CD4-positive, alpha-beta T cell (primary cell): ENCODE data around the gene MCTP1. TPM values are rescaled to one million over a fixed set of nuclear protein-coding genes. Genes with fewer than 3 reads are reported as not detected.

ENCODE experiments used
- ATAC-seq: fragments of 200-7000 bp; cut with Tn5 transposase; one replicate; pipeline ENCODE4 v1.10.0; 2022; ENCODE audit warnings: mild to moderate bottlenecking; ENCODE audit not compliant: poor library complexity
- CTCF ChIA-PET: fragments of 350-600 bp; sonication (Branson Sonifier 250); formaldehyde crosslinking; loops from one replicate; lab custom pipeline; 2021; ENCODE audit warnings: antibody characterized with exemption, inconsistent platforms; lab: Charles Lee
- POLR2A ChIA-PET: fragments of 350-600 bp; sonication (Branson Sonifier 250); formaldehyde crosslinking; loops from one replicate; lab custom pipeline; 2021; ENCODE audit warnings: antibody characterized with exemption, inconsistent platforms; lab: Charles Lee
- DNase-seq, 14 experiments: peaks; one replicate each; pipeline ENCODE4 v3.0.0-alpha.2; 2013 to 2020; ENCODE audit warnings: mixed read lengths in 2 of 14
- H3K27ac ChIP-seq, 2 donors: one replicate each; pipeline versions ENCODE4 v1.5.1 to v1.7.0; 2013; ENCODE audit warnings: low read length in 2 of 2, low read depth in 1 of 2, mild to moderate bottlenecking in 1 of 2
- H3K27me3 ChIP-seq, 2 experiments: 1 replicate in 1 of 2; 2 replicates in 1 of 2; pipeline versions ENCODE4 v1.6.1 to v1.7.0; 2013; ENCODE audit warnings: low read length in 2 of 2, control low read depth in 1 of 2, mild to moderate bottlenecking in 1 of 2, moderate library complexity in 1 of 2; ENCODE audit not compliant: insufficient read depth in 2 of 2, control insufficient read depth in 1 of 2
- H3K36me3 ChIP-seq: one replicate; pipeline ENCODE4 v1.6.1; 2013; ENCODE audit warnings: low read length, control low read depth; ENCODE audit not compliant: insufficient read depth
- H3K4me1 ChIP-seq: one replicate; pipeline ENCODE4 v1.6.1; 2013; ENCODE audit warnings: low read length, control low read depth; ENCODE audit not compliant: insufficient read depth
- H3K4me3 ChIP-seq: one replicate; pipeline ENCODE4 v1.5.1; 2013; ENCODE audit warnings: mild to moderate bottlenecking, low read length, moderate library complexity
- H3K9me3 ChIP-seq, 2 experiments: 1 replicate in 1 of 2; 2 replicates in 1 of 2; pipeline versions ENCODE4 v1.6.1 to v1.7.0; 2013; ENCODE audit warnings: low read length in 2 of 2, mild to moderate bottlenecking in 2 of 2, control low read depth in 1 of 2, moderate library complexity in 1 of 2; ENCODE audit not compliant: control insufficient read depth in 1 of 2, insufficient read depth in 1 of 2
- H3K27ac Mint-ChIP-seq: one replicate; pipeline ENCODE4 v1.8.0; 2020; ENCODE audit warnings: mixed read lengths
- H3K27me3 Mint-ChIP-seq: one replicate; pipeline ENCODE4 v1.8.0; 2021; ENCODE audit warnings: mixed read lengths
- H3K36me3 Mint-ChIP-seq: one replicate; pipeline ENCODE4 v1.8.0; 2021; ENCODE audit warnings: low read depth, mixed read lengths
- H3K4me1 Mint-ChIP-seq: one replicate; pipeline ENCODE4 v1.8.0; 2021; ENCODE audit warnings: low read depth, mixed read lengths
- H3K4me3 Mint-ChIP-seq: one replicate; pipeline ENCODE4 v1.8.0; 2020; ENCODE audit warnings: mild to moderate bottlenecking, mixed read lengths
- H3K9me3 Mint-ChIP-seq: one replicate; pipeline ENCODE4 v1.8.0; 2020; ENCODE audit warnings: mixed read lengths
- intact Hi-C, 2 experiments: fragments of 100-400 bp; cut with DNase I in 1 of 2; cut with micrococcal nuclease in 1 of 2; formaldehyde crosslinking; loops; one replicate each; pipeline versions ENCODE4 v1.15.1 to v1.9.0; 2023 to 2025; cut with DNase I, micrococcal nuclease
- total RNA-seq, 174 experiments: library from RNA in 2 of 174; stranded (reverse) in 2 of 174; gene quantifications; one replicate each; pipeline ENCODE4 v1.2.3 and lab custom pipeline; 2021 to 2026
- TF ChIP-seq, protein P1 (sequence below): fragments of 200-600 bp; IDR thresholded peaks from one replicate; pipeline ENCODE4 v1.8.0; 2022; ENCODE audit warnings: antibody characterized with exemption, mild to moderate bottlenecking

The MCTP1 gene
- total RNA-seq, 2 experiments from 2014 or later: 2.1 to 2.7 TPM

DNA sequence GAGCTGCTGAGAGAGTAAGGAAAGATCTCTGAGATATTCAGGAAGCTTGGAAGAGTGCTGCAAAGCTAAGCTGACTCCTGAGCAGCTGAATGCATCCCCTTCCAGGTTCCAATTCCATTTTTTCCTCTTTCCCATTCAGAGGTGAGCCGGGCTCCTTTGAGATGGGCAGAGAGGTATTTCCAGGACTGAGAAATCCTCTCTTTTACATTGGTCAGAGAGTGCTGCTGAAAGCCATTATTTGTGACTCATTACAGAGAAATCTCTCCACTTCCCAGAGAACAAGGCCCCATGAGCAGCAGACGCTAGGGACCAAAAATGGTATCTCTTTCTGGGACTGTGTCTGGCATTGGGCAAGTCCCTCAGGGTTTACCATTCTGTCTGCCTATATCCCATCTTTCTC is 3.7 kb downstream of the MCTP1 start:
- no peak overlapping the region for H3K27ac Mint-ChIP-seq
- intact Hi-C loops: no loop called here

DNA sequence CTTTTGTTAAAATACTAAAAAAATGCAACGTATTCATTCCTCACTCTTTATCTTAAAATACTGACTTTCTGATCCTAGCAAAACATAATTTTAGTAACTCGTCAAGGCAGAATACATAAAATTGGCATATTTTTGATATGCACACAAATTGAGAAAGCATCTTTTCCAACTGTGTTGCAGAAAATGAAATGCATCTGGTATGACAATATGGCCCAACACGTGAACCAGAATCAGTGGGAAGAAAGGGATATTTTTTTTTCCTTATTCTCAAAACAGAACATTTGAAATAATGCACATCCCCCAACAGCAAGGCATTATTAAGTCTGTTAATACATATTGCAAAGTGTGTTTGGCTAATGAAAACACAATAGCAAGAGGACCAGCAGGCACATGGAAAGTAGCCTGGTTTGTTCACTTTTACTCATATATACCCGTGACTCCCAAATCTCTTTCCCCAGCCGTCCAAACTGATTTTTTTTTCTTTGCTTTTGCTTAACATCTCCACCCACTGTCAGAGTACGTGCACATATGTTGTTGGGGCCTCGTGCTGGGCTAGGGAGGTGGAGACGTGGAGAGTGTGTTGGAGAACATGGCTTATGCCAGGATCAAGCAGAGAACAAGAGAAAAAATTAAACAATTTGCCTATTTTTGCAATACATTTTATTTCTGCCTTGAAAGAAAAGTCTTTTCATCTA is 4.3 kb downstream of the MCTP1 start:
- TF ChIP-seq, protein P1, sequence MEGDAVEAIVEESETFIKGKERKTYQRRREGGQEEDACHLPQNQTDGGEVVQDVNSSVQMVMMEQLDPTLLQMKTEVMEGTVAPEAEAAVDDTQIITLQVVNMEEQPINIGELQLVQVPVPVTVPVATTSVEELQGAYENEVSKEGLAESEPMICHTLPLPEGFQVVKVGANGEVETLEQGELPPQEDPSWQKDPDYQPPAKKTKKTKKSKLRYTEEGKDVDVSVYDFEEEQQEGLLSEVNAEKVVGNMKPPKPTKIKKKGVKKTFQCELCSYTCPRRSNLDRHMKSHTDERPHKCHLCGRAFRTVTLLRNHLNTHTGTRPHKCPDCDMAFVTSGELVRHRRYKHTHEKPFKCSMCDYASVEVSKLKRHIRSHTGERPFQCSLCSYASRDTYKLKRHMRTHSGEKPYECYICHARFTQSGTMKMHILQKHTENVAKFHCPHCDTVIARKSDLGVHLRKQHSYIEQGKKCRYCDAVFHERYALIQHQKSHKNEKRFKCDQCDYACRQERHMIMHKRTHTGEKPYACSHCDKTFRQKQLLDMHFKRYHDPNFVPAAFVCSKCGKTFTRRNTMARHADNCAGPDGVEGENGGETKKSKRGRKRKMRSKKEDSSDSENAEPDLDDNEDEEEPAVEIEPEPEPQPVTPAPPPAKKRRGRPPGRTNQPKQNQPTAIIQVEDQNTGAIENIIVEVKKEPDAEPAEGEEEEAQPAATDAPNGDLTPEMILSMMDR: no peak
- intact Hi-C loops: no loop called here
- no peak overlapping the region for H3K27ac Mint-ChIP-seq
- no peak overlapping the region for H3K27ac ChIP-seq
- H3K4me1 Mint-ChIP-seq: peaks cover 12% of the 10 kb centered on the region
- no peaks in the 10 kb centered on the region for H3K36me3 Mint-ChIP-seq
- H3K27me3 Mint-ChIP-seq: peaks cover 65% of the 10 kb centered on the region
- POLR2A ChIA-PET: no interaction called here
- H3K4me1 ChIP-seq: peaks cover 12% of the 10 kb centered on the region
- ATAC-seq (no peak), DNase-seq (no peak)
- H3K36me3 ChIP-seq: no peaks in the 10 kb centered on the region
- peaks cover 0 to 3% of the 10 kb centered on the region in 2 experiments for H3K9me3 ChIP-seq
- no peaks in the 10 kb centered on the region for H3K9me3 Mint-ChIP-seq
- no peak overlapping the region for H3K4me3 ChIP-seq
- peaks cover 21 to 52% of the 10 kb centered on the region in 2 experiments for H3K27me3 ChIP-seq
- no peak overlapping the region for H3K4me3 Mint-ChIP-seq
- CTCF ChIA-PET: no interaction called here

More for the DNA sequence above, 3.7 kb downstream of the MCTP1 start:
- Histone ChIP-seq H3K36me3 (no peaks in the 10 kb centered on the region), H3K4me3 (no peak overlapping the region), H3K27ac (no peak overlapping the region), H3K9me3 (peaks cover 0 to 3% of the 10 kb centered on the region in 2 experiments), H3K4me1 (peaks cover 12% of the 10 kb centered on the region), H3K27me3 (peaks cover 26 to 57% of the 10 kb centered on the region in 2 experiments)
- H3K27me3 Mint-ChIP-seq: peaks cover 67% of the 10 kb centered on the region
- DNase-seq: no peak
- TF ChIP-seq, protein P1: no peak
- POLR2A ChIA-PET: no interaction called here
- CTCF ChIA-PET: no interaction called here
- no peak for ATAC-seq
- no peaks in the 10 kb centered on the region for H3K36me3 Mint-ChIP-seq
- H3K9me3 Mint-ChIP-seq: no peaks in the 10 kb centered on the region
- peaks cover 14% of the 10 kb centered on the region for H3K4me1 Mint-ChIP-seq
- no peak overlapping the region for H3K4me3 Mint-ChIP-seq

DNA sequence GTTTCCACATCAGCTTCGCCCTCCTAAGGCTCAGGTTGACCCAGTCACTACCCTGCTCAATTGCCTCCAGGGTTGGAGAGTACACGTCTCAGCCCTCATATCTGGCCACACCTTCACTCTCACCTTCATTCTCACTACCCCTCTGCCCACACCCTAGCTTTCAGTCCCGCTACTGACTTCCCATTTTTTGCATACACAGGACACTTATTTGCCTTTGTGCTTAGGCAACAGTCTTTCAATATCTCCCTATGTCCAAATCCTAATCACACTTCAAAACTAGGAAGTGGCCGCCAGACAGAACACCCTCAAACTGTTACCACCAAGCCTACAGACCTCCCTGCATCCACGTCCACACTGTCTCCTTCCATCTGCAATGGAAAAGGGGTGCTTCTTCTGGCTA is 10.9 kb downstream of the MCTP1 start:
- H3K4me1 ChIP-seq: no peaks in the 10 kb centered on the region
- Mint-ChIP-seq H3K27ac (no peak overlapping the region), H3K36me3 (no peaks in the 10 kb centered on the region), H3K9me3 (no peaks in the 10 kb centered on the region), H3K4me3 (no peak overlapping the region), H3K4me1 (no peaks in the 10 kb centered on the region), H3K27me3 (peaks cover 23% of the 10 kb centered on the region)
- ATAC-seq: no peak
- TF ChIP-seq, protein P1: no peak
- no peaks in the 10 kb centered on the region for H3K27me3 ChIP-seq
- no peaks in the 10 kb centered on the region for H3K36me3 ChIP-seq
- ChIA-PET POLR2A (no interaction called here), CTCF (no interaction called here)
- intact Hi-C loops: no loop called here
- peaks cover 0 to 3% of the 10 kb centered on the region in 2 experiments for H3K9me3 ChIP-seq
- no peak overlapping the region for H3K4me3 ChIP-seq
- DNase-seq: no peak
- H3K27ac ChIP-seq: no peak overlapping the region
